Neural progenitor cell (in vitro differentiated cells): ENCODE measurements around the gene ARHGAP26. TPM values are rescaled to one million over a fixed set of nuclear protein-coding genes. Genes with fewer than 3 reads are reported as not detected.

Experiments
- DNase-seq: peaks from one replicate; pipeline ENCODE4 v3.0.0-alpha.2; 2016; ENCODE audit warnings: low spot score
- H2AFZ ChIP-seq: fragments of 200-600 bp; sonication (generic); replicated peaks from 2 replicates; pipeline ENCODE4 v1.6.1; 2016; ENCODE audit warnings: antibody characterized with exemption
- H3F3A ChIP-seq: fragments of 200-600 bp; sonication (generic); 2 replicates; pipeline ENCODE4 v1.6.1; 2016; ENCODE audit warnings: antibody characterized with exemption, low read depth
- H3K27ac ChIP-seq: fragments of 200-600 bp; sonication (generic); 2 replicates; pipeline ENCODE4 v1.5.1; 2016; ENCODE audit warnings: mild to moderate bottlenecking
- H3K27me3 ChIP-seq: fragments of 200-600 bp; sonication (generic); 2 replicates; pipeline ENCODE4 v1.6.1; 2016; ENCODE audit warnings: mild to moderate bottlenecking, moderate library complexity
- H3K36me3 ChIP-seq: fragments of 200-600 bp; sonication (generic); 2 replicates; pipeline ENCODE4 v1.5.1; 2016
- H3K4me1 ChIP-seq: fragments of 200-600 bp; sonication (generic); 2 replicates; pipeline ENCODE4 v1.6.1; 2016; ENCODE audit warnings: mixed run types
- H3K4me2 ChIP-seq: fragments of 200-600 bp; sonication (generic); 2 replicates; pipeline ENCODE4 v1.6.1; 2016
- H3K4me3 ChIP-seq: fragments of 200-600 bp; sonication (generic); 2 replicates; pipeline ENCODE4 v1.5.1; 2016
- H3K79me2 ChIP-seq: fragments of 200-600 bp; sonication (generic); 2 replicates; pipeline ENCODE4 v1.6.1; 2016; ENCODE audit warnings: low read depth
- H3K9ac ChIP-seq: fragments of 200-600 bp; sonication (generic); 2 replicates; pipeline ENCODE4 v1.6.1; 2016
- H3K9me3 ChIP-seq: fragments of 200-600 bp; sonication (generic); 2 replicates; pipeline ENCODE4 v1.5.1; 2016; ENCODE audit warnings: low read depth
- H4K20me1 ChIP-seq: fragments of 200-600 bp; sonication (generic); 2 replicates; pipeline ENCODE4 v1.6.1; 2016; ENCODE audit warnings: low read depth
- H3K27ac Mint-ChIP-seq: 3 replicates; pipeline ENCODE4 v1.8.0; 2021; ENCODE audit warnings: mixed read lengths
- H3K27me3 Mint-ChIP-seq: 2 replicates; pipeline ENCODE4 v1.8.0; 2022; ENCODE audit warnings: low read depth, mild to moderate bottlenecking, inconsistent platforms, moderate library complexity, mixed read lengths; ENCODE audit not compliant: insufficient read depth
- H3K36me3 Mint-ChIP-seq: 3 replicates; pipeline ENCODE4 v1.8.0; 2021; ENCODE audit warnings: mixed read lengths
- H3K4me1 Mint-ChIP-seq: 3 replicates; pipeline ENCODE4 v1.8.0; 2021; ENCODE audit warnings: mixed read lengths
- H3K4me3 Mint-ChIP-seq: 3 replicates; pipeline ENCODE4 v1.8.0; 2021; ENCODE audit warnings: mild to moderate bottlenecking, moderate library complexity, mixed read lengths
- H3K9me3 Mint-ChIP-seq: 3 replicates; pipeline ENCODE4 v1.8.0; 2020; ENCODE audit warnings: mixed read lengths
- EZH2 ChIP-seq: fragments of 200-600 bp; sonication (generic); IDR thresholded peaks from 2 replicates; pipeline ENCODE4 v1.6.1; 2017; ENCODE audit warnings: antibody characterized with exemption, mild to moderate bottlenecking, moderate library complexity
- EZH2phosphoT487 ChIP-seq: fragments of 200-600 bp; sonication (generic); IDR thresholded peaks from 2 replicates; pipeline ENCODE4 v1.6.1; 2017; ENCODE audit warnings: antibody characterized with exemption
- total RNA-seq: library from RNA; depleted of rRNA; stranded (reverse); fragments of >200 nt; gene quantifications from 2 replicates; pipeline ENCODE4 v1.2.3, GENCODE V29; 2015; ENCODE audit warnings: low replicate concordance
- TF ChIP-seq, protein P1 (sequence below): fragments of 200-600 bp; sonication (generic); IDR thresholded peaks from 2 replicates; pipeline ENCODE4 v1.5.1; 2017; ENCODE audit warnings: antibody characterized with exemption, mild to moderate bottlenecking

Gene ARHGAP26
- total RNA-seq, 1 donor from 2014 or later, result 7.0 TPM

DNA sequence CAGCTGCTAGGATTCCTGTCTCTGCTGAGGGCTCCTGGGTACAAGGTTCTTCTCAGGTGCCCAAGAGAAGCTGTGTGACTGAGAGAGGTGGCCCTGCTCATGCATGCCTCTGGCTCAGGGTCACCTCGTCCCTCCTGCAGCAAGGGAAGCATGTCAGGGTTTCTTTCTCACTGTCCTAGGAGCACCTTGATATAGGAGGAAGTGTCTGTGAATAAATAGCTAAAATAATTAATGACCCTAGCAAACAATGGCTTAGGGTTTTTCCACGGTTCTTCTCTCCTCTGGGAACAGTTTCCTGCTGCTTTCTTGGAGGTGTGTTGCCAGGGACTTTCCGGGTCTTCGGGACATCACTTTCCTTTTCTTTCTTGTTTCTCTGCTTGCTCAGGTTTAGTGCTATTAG is 87.2 kb downstream of the ARHGAP26 start:
- Histone ChIP-seq H3K4me2 (no peak overlapping the region), H3K4me3 (no peak overlapping the region), H3K27me3 (no peaks in the 10 kb centered on the region), H2AFZ (no peak overlapping the region), H3K36me3 (no peaks in the 10 kb centered on the region), H4K20me1 (no peaks in the 10 kb centered on the region), H3K9me3 (no peaks in the 10 kb centered on the region), H3K9ac (no peak overlapping the region), H3K4me1 (no peaks in the 10 kb centered on the region), H3K27ac (no peak overlapping the region), H3F3A (no peaks in the 10 kb centered on the region), H3K79me2 (no peaks in the 10 kb centered on the region)
- TF ChIP-seq, protein P1, sequence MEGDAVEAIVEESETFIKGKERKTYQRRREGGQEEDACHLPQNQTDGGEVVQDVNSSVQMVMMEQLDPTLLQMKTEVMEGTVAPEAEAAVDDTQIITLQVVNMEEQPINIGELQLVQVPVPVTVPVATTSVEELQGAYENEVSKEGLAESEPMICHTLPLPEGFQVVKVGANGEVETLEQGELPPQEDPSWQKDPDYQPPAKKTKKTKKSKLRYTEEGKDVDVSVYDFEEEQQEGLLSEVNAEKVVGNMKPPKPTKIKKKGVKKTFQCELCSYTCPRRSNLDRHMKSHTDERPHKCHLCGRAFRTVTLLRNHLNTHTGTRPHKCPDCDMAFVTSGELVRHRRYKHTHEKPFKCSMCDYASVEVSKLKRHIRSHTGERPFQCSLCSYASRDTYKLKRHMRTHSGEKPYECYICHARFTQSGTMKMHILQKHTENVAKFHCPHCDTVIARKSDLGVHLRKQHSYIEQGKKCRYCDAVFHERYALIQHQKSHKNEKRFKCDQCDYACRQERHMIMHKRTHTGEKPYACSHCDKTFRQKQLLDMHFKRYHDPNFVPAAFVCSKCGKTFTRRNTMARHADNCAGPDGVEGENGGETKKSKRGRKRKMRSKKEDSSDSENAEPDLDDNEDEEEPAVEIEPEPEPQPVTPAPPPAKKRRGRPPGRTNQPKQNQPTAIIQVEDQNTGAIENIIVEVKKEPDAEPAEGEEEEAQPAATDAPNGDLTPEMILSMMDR, result no peak
- TF ChIP-seq EZH2, result no peak
- no peak for TF ChIP-seq EZH2phosphoT487
- H3K36me3 Mint-ChIP-seq, result no peaks in the 10 kb centered on the region
- H3K9me3 Mint-ChIP-seq, result no peaks in the 10 kb centered on the region
- H3K27ac Mint-ChIP-seq, result no peak overlapping the region
- no peaks in the 10 kb centered on the region for H3K27me3 Mint-ChIP-seq
- no peak overlapping the region for H3K4me3 Mint-ChIP-seq
- DNase-seq, result no peak
- H3K4me1 Mint-ChIP-seq, result peaks cover 4% of the 10 kb centered on the region

DNA sequence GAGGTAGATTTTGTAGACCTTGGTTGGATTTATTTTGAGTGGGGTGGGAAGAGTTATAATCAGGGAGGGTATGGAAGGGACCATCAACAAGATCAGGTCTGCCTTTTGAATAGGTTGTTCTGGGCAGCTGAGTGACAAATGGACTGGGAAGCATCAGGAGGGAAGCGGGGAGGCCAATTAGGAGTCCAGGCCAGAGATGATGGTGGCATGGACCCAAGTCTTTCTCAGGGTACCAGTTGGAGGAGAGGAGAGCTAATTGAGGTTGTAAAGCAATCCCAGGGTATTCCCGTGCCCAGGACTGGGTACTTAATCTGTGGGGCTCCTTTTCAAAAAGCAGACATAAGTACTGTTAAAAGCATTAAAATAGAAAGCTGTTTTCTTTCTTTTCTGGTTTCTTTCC is 88.9 kb downstream of the ARHGAP26 start:
- Mint-ChIP-seq H3K4me3 (no peak overlapping the region), H3K4me1 (peaks cover 13% of the 10 kb centered on the region), H3K36me3 (no peaks in the 10 kb centered on the region), H3K27ac (no peak overlapping the region), H3K27me3 (peaks cover 1% of the 10 kb centered on the region), H3K9me3 (no peaks in the 10 kb centered on the region)
- Histone ChIP-seq H2AFZ (no peak overlapping the region), H3F3A (no peaks in the 10 kb centered on the region), H4K20me1 (no peaks in the 10 kb centered on the region), H3K9me3 (no peaks in the 10 kb centered on the region), H3K36me3 (no peaks in the 10 kb centered on the region), H3K27ac (no peak overlapping the region), H3K4me1 (peaks cover 2% of the 10 kb centered on the region), H3K4me3 (no peak overlapping the region), H3K79me2 (no peaks in the 10 kb centered on the region), H3K4me2 (no peak overlapping the region), H3K27me3 (no peaks in the 10 kb centered on the region), H3K9ac (no peak overlapping the region)
- no peak for TF ChIP-seq EZH2
- DNase-seq, result no peak

DNA sequence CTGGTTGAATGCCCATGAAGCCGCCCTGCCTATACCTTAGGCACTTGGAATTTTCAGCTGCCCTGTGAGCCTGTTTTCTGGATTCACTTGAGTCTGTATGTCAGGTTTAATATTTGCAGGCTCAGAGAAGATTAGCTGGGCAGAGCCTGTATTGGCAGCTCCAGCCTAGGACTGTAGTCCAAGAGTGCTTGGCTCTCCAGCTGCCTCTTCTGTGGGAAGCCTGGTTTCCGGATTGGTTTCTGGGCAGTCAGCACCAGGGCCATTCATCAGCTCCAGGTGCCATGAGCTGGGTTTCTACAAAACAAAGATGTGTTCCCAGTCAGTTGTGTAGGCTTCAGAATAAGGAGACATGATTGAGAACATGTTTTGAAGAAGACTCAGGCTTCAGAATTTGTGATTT is 90.1 kb downstream of the ARHGAP26 start:
- TF ChIP-seq EZH2phosphoT487 (no peak), EZH2 (no peak)
- TF ChIP-seq, protein P1, result no peak
- peaks cover 2% of the 10 kb centered on the region for H3K27me3 Mint-ChIP-seq

DNA sequence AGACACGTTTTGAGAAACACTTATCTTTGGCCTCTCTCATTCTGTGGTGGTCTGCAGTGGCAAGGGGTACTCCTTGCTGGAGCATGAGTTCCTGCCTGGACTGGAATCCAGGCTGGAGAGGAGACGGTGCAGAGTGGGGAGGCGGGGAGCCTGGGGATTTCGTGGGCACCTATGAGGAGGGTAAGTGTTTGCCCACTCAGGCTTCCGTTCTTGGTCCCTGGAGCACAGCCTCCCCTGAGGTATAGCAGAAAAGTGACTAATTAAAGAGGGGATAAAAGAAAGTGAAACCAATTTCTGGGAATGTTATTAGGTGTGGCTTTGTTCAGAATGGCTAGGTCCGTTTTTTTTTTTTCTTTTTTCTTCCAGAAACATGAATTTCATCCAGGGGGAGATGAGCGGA is 90.8 kb downstream of the ARHGAP26 start:
- no peak for DNase-seq
- Mint-ChIP-seq H3K36me3 (no peaks in the 10 kb centered on the region), H3K27ac (no peak overlapping the region), H3K9me3 (no peaks in the 10 kb centered on the region), H3K4me1 (peaks cover 22% of the 10 kb centered on the region), H3K27me3 (peaks cover 2% of the 10 kb centered on the region), H3K4me3 (no peak overlapping the region)
- H3K4me2 ChIP-seq, result no peak overlapping the region
- no peak for TF ChIP-seq EZH2
- TF ChIP-seq EZH2phosphoT487, result no peak
- TF ChIP-seq, protein P1, result no peak
- H4K20me1 ChIP-seq, result no peaks in the 10 kb centered on the region
- H3K4me1 ChIP-seq, result peaks cover 7% of the 10 kb centered on the region
- H2AFZ ChIP-seq, result no peak overlapping the region
- no peaks in the 10 kb centered on the region for H3K9me3 ChIP-seq
- H3K27ac ChIP-seq, result no peak overlapping the region
- no peaks in the 10 kb centered on the region for H3K27me3 ChIP-seq
- no peaks in the 10 kb centered on the region for H3K36me3 ChIP-seq
- no peaks in the 10 kb centered on the region for H3F3A ChIP-seq
- H3K9ac ChIP-seq, result no peak overlapping the region
- H3K4me3 ChIP-seq, result no peak overlapping the region
- H3K79me2 ChIP-seq, result no peaks in the 10 kb centered on the region

More for the DNA sequence above, 90.1 kb downstream of the ARHGAP26 start:
- Mint-ChIP-seq H3K36me3 (no peaks in the 10 kb centered on the region), H3K4me1 (peaks cover 22% of the 10 kb centered on the region), H3K27ac (no peak overlapping the region), H3K4me3 (no peak overlapping the region), H3K9me3 (no peaks in the 10 kb centered on the region)
- no peak overlapping the region for H3K4me2 ChIP-seq
- H3F3A ChIP-seq, result no peaks in the 10 kb centered on the region
- no peak overlapping the region for H3K9ac ChIP-seq
- H3K79me2 ChIP-seq, result no peaks in the 10 kb centered on the region
- no peak for DNase-seq
- no peak overlapping the region for H3K4me3 ChIP-seq
- peaks cover 7% of the 10 kb centered on the region for H3K4me1 ChIP-seq
- no peak overlapping the region for H3K27ac ChIP-seq
- H3K27me3 ChIP-seq, result no peaks in the 10 kb centered on the region
- H3K9me3 ChIP-seq, result no peaks in the 10 kb centered on the region
- H3K36me3 ChIP-seq, result no peaks in the 10 kb centered on the region
- H4K20me1 ChIP-seq, result no peaks in the 10 kb centered on the region
- no peak overlapping the region for H2AFZ ChIP-seq
